RPMI7951 (cell line): Measurements from ENCODE around the gene PIP4P1. TPM values are rescaled to one million over a fixed set of nuclear protein-coding genes. Genes with fewer than 3 reads are reported as not detected.

Experiments used
- total RNA-seq: library from RNA; depleted of rRNA; stranded (reverse); fragments of >200 nt; shearing (Covaris generic); gene quantifications from 2 replicates; pipeline ENCODE4 v1.2.3, GENCODE V29; 2014; rRNA removed

The PIP4P1 gene
- total RNA-seq, 1 experiment from 2014 or later = 16.5 TPM

Other genes with a start within 250 kb of the PIP4P1 start
- gene OR11H6, start 237.7 kb downstream of the PIP4P1 start, total RNA-seq = not detected in 2 replicates
- not detected in 2 replicates for gene OR11H7, start 232.5 kb downstream of the PIP4P1 start, total RNA-seq
- gene OR11H4, start 222.1 kb downstream of the PIP4P1 start, total RNA-seq = not detected in 2 replicates
- 9.7 and 12.3 TPM in 2 replicates for gene TTC5, start 155.5 kb downstream of the PIP4P1 start, total RNA-seq
- 51.2 and 52.4 TPM in 2 replicates for gene CCNB1IP1, start 128.2 kb downstream of the PIP4P1 start, total RNA-seq
- 23.4 and 31.0 TPM in 2 replicates for gene PARP2, start 117.8 kb downstream of the PIP4P1 start, total RNA-seq
- 8.2 and 8.9 TPM in 2 replicates for gene TEP1, start 47.9 kb downstream of the PIP4P1 start, total RNA-seq
- not detected in 2 replicates for gene KLHL33, start 25.3 kb downstream of the PIP4P1 start, total RNA-seq
- gene OSGEP, start 6.6 kb downstream of the PIP4P1 start, total RNA-seq = 19.9 and 26.9 TPM in 2 replicates
- 41.7 and 49.5 TPM in 2 replicates for gene APEX1, start 6.2 kb downstream of the PIP4P1 start, total RNA-seq
- 42.3 and 45.0 TPM in 2 replicates for gene PNP, start 8.0 kb upstream of the PIP4P1 start, total RNA-seq
- not detected in 2 replicates for gene RNASE10, start 44.1 kb upstream of the PIP4P1 start, total RNA-seq
- gene RNASE9, start 99.6 kb upstream of the PIP4P1 start, total RNA-seq = not detected in 2 replicates
- not detected in 2 replicates for gene RNASE11, start 126.6 kb upstream of the PIP4P1 start, total RNA-seq
- gene RNASE12, start 129.9 kb upstream of the PIP4P1 start, total RNA-seq = not detected in 2 replicates
- gene OR6S1, start 180.3 kb upstream of the PIP4P1 start, total RNA-seq = not detected in 2 replicates
- gene RNASE4, start 223.1 kb upstream of the PIP4P1 start, total RNA-seq = 8.1 and 14.2 TPM in 2 replicates
- 6.3 and 7.4 TPM in 2 replicates for gene ANG, start 227.3 kb upstream of the PIP4P1 start, total RNA-seq